ENCODE data around the gene TGFB1I1.
A peak's percentile ranks its signal among the peaks of the same experiment; 100 is the strongest.

TGFB1I1 gene

DNA sequence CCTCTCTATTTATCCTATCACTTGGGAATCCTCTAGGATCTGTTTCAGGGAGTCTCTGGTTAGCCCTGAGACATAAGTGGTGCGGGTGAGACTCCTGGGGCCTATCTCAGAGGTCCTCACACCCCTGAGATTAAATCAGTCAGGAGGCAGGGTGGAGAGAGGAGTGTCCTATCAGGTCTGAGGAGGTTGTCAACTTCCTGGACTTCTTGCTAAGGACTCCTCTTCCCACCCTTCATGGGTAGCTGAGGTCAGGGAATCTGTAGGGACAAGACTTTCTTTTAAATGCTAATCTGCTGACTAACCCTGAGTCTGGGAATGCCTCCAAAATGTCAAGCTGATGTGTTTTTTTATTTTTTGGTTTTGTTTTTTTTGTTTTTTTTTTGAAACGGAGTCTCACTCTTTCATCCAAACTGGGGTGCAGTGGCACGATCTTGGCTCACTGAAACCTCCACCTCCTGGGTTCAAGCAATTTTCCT is 19.3 kb upstream of the TGFB1I1 start:
- no peak for DNase-seq (ENCODE audit: low read depth in 3 of 3)

DNA sequence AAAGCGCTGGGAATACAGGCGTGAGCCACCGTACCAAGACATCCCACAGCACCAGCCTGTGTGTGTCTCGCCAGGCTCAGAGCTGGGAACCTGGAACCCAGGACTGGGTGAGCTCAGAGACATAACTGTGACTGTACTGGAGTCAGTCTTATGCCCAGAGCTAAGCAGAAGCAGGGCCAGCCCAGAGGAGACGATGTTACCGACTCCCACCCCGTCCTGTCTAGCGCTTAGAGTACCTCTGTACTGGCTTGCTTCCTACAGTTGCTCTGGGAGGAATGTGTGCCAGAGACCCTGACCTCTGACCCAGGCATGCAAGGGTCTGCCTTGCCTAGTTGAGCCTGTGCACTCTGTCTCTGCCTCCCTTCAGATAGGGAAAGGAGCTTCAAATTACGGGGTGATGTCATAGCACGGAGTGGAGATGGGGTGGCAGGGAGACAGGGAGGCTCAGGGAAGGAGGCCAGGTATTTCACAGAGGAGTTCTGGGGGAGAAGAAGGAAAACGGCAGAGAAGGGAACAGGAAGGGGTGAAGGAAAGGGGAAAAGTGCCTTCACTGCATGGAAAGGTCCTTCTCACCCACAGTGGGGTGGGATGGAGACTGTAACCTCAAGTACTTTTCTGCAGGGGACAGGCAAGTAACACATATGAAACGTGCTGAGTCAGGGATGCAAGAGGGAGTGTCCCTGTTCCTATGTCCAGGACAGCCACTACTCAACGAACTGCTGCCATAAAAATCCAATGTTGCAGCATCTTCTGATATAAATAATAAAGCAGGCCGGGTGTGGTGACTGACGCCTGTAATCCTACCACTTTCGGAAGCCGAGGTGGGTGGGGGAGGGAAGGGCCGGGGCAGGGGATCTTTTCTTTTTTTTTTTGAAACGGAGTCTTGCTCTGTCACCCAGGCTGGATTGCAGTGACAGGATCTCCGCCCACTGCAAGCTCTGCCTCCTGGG is 18.4 kb upstream of the TGFB1I1 start:
- no peak for DNase-seq (ENCODE audit: low read depth in 3 of 3)

DNA sequence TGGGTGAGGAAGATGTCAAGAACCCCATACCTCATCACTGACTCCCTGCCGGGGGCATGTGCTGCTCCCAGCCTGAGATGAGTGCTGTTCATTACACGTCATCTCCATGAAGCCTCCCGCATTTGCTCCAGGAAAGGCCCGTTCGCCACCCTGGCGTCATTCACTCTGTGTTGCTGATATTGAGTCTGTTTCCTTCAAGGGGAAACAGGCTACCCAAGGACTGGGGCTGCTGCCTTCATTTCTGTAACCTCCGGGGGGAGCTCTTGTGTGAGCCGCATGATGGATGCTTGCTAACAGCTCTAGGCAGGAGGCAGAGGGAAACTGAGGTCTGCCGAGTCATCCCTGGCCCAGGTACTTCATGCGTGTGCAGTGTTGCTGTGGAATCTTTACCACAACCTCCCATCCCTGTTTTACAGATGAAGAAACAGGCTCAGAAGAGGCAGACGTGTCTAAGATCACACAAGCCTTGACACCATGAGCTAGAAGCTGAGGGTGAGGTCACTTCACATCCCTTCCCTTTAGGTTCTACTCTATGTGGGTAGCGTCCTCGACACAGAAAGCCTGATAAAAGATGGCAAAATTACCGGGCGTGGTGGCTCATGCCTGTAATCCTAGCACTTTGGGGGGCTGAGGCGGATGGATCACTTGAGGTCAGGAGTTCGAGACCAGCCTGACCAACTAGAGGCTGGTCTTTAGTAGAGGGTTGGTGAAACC is 16.2 kb upstream of the TGFB1I1 start:
- DNase-seq (ENCODE audit: low read depth in 3 of 3): no peak

DNA sequence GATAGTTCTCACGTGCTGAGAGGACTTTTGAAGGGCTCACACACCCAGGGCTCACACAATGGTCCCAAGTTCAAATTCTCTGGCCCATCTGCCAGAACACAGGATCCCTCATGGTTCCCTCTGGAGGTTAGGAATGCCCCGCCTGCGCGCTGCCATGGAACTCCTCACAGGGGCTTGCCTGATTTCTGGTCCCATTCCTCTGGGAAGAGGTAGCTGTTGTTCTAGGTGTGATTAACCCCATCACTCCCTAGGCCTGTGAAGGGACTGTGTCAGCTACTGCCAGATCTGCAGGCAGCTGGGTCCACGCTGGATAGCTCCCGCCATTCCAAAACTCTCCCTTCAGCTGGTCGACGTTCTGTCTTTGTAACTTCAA is 15.0 kb upstream of the TGFB1I1 start:
- no peak for DNase-seq (ENCODE audit: low read depth in 3 of 3)

DNA sequence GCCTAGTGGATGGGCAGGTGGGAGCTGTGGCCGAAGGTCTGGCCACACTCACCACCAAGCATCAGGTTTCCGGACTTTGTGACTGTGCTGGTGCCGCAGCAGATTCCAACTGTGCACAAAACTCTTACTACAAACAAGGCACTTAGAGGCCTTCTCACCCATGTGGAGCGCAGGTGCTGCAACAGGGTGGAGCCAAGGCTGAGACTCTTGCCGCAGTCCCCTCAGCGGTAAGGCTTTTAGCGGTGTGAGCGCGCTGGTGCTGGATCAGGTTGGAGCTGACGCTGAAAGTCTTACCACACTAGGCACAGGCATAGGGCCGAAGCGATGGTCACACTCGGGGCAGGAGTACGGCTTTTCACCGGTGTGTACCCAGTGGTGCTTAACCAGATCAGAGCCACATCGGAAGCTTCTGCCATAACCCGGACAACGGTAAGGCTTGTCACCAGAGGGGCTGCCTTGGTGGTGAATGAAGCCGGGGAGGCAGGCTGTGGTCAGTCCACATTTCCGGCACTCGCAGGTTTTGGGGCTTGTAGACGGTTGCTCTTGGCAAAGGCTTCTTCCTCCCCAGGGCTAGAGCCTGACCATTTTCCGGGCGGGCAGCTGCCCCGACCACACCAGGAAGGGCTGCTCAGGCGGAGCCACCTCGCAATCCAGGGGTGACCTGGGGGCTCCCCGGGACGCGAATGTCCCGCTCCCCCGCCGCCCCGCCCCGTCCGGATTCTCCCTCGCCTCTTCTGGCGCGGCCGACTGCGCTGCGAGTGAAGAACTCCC is 13.7 kb upstream of the TGFB1I1 start:
- DNase-seq (ENCODE audit: low read depth in 3 of 3): peak in 1 of 3 experiments; percentile 26

DNA sequence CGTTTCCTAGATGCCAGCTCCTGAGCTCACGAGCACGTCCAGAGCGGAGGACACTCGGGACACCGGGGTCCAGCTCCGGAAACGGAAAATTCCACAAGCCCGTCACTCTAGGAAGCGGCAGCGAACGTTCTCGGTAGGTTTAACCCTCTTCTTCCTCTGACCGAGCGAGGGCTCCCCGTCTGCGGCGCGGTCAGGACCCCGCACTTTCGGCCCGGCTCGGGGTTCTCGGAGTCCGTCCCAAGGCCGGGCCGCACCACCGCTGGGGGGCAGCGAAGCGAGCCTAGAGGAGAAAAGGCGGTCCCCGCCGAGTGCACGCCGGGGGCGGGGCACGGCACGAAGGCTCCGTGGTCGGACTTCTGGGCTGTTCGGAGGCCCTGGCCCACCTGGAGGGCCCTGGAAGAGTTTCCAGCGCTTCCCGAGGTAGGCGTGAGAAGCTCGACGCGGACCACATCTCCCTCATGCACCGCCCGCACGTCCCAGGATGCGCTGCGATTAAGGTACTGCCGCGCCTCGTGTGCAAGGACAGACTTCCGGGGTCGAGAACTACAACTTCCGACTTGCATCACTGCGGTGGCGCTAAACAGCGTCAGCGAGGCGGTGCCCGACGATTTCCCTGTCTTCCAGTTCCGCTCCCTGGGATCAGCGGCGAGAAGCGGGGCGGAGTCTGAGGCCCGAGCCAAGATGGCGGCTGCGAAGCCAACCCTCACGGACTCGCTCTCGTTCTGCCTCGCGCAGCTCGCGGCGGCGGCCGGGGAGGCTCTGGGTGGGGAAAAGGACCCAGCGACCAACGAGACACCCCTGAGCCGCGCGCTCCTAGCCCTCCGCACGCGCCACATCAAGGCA is 12.9 kb upstream of the TGFB1I1 start, which contains the start of gene ARMC5:
ARMC5 (plus strand) TSS at position 658 of the 843 bp plus-strand sequence; CDS start at position 682, 24 bp downstream.
- DNase-seq (ENCODE audit: low read depth in 3 of 3): peak; percentile 91 to 94 (median 93)

DNA sequence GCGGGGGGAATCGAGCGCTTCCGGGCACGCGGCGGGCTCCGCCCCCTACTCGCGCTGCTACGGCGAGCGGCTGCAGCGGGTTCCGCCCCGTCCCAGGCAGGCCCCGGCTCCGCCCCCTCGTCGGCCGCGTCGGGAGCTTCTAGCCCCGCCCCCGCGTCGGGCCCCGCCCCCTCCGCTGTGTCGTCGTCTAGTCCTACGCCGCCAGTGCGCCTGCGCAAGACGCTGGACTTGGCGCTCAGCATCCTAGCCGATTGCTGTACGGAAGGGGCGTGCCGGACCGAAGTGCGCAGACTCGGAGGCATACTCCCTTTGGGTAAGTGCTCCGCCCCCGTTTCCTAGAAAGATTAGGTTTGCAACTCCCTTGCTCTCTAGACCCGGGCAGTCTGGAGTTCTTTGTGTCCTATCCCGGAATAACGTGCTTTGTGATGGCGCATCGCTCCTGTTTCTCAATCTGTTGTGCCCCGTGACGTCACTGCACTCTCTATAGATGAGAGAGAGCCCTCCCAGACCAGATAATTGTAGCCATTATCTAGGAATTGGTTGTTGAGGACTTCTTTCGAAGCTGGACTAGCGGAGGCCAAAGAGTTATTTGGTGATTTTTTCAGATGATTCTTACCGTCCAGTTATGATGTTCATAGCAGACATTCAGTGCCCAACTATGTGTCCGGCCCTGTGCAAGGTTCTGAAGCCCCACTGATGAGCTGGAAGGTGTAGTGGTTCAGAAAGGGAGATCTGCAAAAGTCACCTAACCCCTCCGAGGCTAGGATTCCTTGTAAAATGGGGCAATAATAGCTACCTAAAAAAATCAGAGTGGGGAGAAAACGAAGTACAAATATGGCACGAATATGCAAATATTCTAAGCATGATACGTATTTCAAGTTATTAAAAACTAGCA is 12.0 kb upstream of the TGFB1I1 start:
- peak; percentile 100 for DNase-seq (ENCODE audit: low read depth in 3 of 3)

DNA sequence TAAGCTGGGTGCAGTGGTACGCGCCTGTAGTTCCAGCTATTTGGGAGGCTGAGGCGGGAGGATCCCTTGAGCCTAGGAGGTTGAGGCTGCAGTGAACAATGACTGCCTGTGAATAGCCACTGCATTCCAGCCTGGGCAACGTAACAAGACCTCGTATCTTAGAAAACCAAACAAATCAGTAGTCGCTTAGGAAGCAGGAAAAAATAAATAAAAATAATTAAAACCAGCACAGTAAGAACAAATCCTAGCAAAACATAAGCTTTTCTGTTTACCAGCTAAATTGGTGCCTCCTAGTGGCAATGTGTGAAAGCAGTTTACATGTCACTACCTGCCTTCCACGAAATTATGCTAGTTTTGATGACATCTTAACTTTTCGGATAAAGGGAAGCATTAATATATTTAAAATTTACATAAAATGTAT is 11.4 kb upstream of the TGFB1I1 start:
- no peak for DNase-seq (ENCODE audit: low read depth in 3 of 3)

DNA sequence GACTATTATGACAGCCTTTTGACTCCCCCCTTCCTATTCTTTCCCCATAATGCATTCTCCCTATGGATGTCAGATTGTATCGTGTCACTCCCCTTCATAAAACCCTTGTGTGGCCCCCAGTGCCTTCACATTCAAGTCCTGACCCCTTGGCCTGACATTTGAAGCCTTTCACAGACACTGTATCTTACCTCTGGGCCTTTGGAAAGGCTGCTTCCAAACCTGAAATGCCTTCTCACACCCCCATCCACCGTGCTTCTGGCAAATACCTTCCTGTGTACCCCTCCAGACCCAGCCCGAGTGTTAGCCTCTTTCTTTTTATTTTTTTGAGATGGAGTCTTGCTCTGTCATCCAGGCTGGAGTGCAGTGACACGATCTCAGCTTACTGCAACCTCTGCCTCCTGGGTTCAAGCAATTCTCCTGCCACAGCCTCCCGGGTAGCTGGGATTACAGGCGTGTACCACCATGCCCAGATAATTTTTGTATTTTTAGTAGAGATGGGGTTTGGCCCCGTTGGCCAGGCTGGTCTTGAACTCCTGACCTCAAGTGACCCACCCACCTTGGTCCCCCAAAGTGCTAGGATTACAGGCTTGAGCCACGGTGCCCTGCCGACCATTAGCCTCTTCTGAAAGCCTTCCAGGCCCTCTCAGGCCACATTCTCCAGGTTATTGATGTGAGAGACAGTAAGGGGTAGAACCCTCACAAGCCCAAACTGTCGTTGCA is 10.6 kb upstream of the TGFB1I1 start:
- no peak for DNase-seq (ENCODE audit: low read depth in 3 of 3)

DNA sequence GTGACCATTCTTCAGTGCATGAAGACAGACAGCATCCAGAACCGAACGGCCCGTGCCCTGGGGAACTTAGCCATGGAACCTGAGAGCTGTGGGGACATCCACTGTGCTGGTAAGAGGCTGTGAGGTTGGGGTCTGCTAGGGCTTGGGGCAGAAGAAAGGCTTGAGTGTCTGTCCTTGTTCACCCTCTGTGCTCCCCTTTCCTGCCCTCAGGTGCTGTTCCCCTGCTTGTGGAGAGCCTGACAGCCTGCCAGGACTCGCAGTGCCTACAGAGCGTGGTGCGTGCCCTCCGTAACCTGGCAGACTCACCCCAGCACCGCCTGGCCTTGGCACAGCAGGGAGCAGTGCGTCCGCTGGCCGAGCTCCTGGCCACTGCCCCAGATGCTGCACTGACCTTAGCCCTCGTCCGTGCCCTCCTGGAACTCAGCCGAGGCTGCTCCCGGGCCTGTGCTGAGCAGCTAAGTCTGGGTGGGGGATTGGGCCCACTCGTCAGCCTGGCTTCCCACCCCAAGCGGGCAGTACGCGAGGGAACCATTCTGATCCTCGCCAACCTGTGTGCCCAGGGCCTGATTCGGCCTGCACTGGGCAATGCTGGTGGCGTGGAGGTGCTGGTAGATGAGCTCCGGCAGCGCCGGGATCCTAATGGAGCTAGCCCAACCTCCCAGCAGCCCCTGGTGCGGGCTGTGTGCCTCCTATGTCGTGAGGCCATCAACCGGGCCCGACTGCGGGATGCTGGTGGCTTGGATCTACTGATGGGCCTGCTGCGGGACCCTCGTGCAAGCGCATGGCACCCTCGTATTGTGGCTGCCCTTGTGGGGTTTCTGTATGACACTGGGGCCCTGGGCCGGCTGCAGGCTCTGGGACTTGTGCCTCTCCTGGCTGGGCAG is 9.8 kb upstream of the TGFB1I1 start:
- no peak for DNase-seq (ENCODE audit: low read depth in 3 of 3)

DNA sequence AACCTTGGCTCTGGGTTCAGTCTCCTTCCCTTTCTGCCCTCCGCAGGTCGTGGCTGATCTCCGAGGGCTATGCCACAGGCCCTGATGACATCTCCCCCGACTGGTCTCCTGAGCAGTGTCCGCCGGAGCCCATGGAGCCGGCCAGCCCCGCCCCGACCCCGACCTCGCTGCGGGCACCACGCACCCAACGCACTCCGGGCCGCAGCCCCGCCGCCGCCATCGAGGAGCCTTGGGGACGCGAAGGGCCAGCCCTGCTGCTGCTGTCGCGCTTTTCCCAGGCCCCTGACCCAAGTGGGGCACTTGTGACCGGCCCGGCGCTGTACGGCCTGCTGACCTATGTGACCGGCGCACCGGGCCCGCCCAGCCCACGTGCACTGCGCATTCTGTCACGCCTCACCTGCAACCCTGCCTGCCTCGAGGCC is 7.6 kb upstream of the TGFB1I1 start:
- no peak for DNase-seq (ENCODE audit: low read depth in 3 of 3)

DNA sequence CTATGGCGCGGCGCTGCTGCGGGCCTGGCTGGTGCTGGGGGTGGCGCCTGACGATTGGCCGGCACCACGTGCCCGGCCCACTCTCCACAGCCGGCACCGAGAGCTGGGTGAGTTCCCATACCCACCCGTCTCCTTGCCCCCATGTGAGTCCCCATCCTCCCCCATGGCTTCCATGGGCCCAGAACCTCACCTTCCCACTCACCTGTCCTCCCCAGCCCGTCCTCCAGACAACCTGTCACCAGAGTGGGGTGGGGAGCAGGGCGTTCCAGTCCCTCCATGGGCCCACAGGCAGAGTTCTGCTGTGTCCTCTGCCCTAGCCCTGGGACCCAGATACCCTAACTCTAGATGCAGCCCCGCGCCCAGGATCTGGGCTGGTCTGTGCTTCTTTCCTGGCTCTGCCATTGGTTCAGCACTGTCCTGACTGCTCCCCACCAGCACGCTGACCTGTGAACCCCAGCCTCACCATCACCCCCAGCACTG is 7.1 kb upstream of the TGFB1I1 start:
- no peak for DNase-seq (ENCODE audit: low read depth in 3 of 3)

DNA sequence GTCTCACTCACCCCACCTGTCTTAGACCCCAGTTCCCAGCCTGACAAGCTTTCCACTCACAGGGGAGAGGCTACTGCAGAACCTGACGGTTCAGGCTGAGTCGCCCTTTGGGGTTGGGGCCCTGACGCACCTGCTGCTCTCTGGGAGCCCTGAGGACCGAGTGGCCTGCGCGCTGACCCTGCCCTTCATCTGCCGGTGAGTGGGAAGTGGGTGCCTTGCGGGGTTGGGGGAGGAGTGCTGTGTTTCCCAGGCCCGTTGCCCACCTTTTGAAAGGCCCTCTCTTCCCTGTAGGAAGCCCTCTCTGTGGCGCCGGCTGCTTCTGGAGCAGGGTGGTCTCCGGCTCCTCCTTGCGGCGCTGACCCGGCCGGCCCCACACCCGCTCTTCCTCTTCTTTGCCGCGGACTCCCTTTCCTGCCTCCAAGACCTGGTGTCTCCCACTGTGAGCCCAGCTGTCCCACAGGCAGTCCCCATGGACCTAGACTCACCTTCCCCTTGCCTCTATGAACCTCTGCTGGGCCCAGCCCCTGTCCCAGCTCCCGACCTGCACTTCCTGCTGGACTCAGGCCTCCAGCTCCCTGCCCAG is 6.1 kb upstream of the TGFB1I1 start:
- no peak for DNase-seq (ENCODE audit: low read depth in 3 of 3)

DNA sequence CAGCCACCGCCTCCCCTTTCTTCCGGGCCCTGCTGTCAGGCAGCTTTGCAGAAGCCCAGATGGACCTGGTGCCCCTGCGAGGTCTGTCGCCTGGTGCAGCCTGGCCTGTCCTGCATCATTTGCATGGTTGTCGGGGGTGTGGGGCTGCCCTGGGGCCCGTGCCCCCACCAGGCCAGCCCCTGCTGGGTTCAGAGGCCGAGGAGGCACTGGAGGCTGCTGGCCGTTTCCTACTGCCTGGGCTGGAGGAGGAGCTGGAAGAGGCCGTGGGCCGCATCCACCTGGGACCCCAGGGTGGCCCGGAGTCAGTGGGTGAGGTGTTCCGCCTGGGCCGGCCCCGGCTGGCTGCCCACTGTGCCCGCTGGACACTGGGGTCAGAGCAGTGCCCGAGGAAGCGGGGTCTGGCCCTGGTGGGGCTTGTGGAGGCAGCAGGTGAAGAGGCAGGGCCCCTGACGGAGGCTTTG is 5.5 kb upstream of the TGFB1I1 start:
- no peak for DNase-seq (ENCODE audit: low read depth in 3 of 3)

DNA sequence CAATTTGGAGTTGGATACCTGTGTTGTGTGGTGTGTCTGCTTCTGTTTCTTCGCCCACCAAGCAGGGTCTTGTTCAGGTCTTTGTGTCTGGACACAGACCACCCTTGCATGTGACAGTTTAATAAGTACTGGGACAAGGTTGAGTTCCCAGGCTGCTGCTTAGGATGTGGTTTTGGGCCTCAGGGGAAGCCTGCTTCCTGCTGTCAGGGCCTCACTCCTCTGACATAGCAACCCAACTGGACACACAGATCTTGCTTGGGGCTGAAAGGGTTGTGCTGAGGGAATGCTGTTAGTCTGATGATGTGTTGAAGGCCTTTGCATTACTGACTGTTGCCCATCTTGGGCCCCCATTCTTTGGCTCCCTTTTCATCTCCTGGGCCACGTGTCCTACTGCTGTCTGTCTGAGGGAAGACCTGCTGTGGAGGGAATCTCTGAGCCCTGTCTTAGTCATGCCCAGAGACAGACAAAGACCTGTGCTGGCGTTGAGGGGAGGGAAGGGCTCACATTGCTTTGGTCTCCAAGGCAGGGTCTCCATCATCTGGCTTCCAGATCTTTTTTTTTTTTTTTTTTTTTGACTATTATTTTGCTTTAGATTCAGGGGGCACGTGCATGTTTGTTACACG is 4.7 kb upstream of the TGFB1I1 start:
- no peak for DNase-seq (ENCODE audit: low read depth in 3 of 3)

DNA sequence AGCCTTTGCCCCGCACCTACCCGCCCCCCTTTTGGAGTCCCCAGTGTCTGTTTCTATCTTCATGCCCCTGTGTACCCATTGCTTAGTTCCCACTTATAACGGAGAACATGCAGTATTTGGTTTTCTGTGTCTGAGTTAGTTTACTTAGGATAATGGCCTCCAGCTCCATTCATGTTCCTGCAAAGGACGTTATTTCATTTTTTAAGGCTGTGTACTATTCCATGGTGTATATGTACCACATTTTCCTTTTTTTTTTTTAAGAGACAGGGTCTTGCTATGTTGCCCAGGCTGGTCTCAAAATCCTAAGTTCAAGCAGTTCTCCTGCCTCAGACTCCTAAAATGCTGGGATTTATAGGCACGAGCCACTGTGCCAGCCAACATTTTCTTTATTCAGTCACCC is 4.1 kb upstream of the TGFB1I1 start:
- no peak for DNase-seq (ENCODE audit: low read depth in 3 of 3)

DNA sequence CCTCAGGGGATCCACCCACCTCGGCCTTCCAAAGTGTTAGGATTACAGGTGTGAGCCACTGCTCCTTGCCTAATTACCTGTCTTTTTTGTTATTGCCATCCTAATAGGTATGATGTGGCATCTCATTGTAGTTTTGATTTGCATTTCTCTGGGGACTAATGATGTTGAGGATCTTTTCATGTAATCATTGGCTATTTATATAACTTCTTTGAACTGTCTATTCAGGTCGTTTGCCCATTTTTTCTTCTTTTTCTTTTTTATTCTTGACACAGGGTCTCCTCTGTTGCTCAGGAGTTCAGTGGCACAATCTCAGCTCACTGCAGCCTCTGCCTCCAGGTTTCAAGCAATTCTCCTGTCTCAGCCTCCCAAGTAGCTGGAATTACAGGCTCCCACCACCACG is 1.3 kb upstream of the TGFB1I1 start:
- no peak for DNase-seq (ENCODE audit: low read depth in 3 of 3)

Measured in stimulated activated CD4-positive, alpha-beta T cell treated with anti-CD3 and anti-CD28 coated beads, TNF-alpha, amount 100 ng/mL, for 4 hours (primary cell).